Stimulated activated CD8-positive, alpha-beta memory T cell treated with anti-CD3 and anti-CD28 coated beads, Interleukin-2, amount 100 ng/mL, for 48 hours (primary cell): Measurements from ENCODE around the gene NID1.

Experiments
- DNase-seq, 2 donors: peaks; one replicate each; pipeline ENCODE4 v3.0.0-alpha.2; 2020; ENCODE audit warnings: low read depth in 2 of 2

Gene NID1

GRCh38 chr1:236067854-236068454 is 3.1 kb upstream of the NID1 start:
- no peak for DNase-seq

DNA sequence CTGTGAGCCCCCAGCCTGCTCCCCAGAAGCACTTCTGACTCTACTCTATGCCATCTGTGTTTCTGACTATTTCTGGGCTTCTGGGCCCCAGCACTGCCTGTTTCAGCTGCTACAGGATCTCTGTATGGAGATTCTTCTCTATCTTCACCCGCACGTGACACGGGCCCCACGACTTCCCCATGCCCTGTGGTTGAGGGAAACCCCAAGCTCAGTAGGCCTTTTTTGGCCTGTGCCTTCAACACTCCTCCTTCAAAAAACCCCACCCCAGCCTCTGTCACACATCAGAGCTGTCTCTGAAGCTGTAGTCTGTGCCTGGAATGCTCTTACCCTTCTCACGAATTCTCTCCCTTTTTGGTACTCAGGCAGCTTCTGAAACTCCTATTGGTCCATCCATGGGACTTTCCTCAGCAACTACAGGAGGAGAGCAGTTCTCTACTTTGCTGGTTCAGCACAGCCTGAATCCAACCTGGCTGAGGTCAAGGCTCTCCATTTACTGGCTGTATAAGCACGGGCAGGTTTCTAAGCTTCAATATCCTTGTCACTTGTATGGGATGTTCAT is 2.0 kb upstream of the NID1 start:
- DNase-seq = peak; percentile 26 to 53

GRCh38 chr1:236066054-236066453 is 1.2 kb upstream of the NID1 start:
- no peak for DNase-seq

DNA sequence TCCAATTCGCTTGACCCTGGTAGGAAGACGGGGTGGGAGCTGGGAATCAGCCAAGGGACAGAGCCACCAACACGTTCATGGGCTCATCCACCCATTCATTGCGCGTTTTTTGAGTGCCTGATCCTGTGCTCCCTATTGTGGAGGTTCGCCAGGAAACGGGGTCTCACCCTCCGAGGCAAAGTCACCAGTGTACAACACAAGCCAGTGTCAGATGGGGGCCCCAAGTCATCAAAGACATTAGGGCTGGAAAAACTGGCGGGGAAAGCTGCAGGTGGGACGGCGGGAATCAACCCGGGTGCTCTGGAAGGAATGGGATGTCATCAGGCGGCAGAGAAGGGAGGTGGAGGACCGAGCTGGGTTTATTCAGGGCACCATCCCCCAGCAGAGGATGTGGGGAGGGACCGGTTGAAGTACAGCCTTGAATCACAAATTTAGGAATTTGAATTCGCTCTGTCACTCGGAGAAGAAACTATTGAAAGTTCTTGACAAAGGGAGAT is 667 bp upstream of the NID1 start:
- DNase-seq = no peak

- no peak for DNase-seq
Observed at GRCh38 chr1:236063919-236064673, 794 bp downstream of the NID1 start.

DNA sequence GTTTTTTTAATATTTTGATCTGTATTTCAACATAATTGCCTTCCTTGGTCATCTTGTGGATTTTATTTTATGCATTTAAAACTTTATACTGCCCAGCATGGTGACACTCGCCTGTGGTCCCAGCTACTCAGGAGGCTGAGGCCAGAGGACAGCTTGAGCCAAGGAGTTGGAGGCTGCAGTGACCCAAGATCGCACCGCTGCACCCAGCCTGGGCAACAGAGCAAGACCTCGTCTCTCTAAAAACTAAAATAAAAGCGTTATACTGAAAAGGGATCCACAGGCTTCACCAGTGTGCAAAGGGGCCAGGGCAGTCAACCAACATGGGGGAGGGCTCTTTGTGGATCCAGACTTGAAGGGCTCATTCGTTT is 1.4 kb downstream of the NID1 start:
- no peak for DNase-seq

DNA sequence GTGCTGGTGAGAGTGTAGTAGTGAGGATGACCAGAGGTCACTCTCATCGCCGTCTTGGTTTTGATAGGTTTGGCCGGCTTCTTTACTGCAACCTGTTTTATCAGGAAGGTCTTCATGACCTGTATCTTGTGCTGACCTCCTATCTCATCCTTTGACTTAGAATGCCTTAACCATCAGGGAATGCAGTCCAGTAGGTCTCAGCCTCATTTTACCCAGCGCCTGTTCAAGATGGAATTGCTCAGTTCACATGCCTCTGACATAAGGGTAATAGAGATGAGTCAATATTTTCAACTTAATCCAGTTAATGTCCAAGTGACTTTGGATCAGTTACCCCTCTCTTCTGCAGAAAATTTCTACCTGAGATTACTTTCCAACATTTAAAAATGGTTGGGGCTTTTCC is 4.6 kb downstream of the NID1 start:
- no peak for DNase-seq

DNA sequence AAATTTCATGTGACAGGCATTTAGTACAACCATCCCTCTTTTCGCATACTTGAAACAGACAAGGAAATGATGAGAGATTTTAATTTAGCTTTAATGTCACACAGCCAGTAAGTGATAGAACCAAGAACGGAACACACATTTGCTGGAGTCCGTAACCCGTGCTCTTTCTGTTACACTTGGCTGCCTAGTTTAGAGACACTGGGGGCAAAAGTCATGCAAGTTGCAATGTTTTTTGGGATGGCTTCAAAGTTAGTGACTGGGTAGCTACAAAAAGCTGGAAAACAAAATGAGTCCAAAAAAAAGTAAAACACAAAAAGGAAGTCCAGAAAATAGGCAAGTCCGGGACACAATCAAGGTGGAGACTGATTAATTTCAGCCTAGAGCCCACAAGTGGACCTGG is 5.9 kb downstream of the NID1 start:
- DNase-seq = no peak

DNA sequence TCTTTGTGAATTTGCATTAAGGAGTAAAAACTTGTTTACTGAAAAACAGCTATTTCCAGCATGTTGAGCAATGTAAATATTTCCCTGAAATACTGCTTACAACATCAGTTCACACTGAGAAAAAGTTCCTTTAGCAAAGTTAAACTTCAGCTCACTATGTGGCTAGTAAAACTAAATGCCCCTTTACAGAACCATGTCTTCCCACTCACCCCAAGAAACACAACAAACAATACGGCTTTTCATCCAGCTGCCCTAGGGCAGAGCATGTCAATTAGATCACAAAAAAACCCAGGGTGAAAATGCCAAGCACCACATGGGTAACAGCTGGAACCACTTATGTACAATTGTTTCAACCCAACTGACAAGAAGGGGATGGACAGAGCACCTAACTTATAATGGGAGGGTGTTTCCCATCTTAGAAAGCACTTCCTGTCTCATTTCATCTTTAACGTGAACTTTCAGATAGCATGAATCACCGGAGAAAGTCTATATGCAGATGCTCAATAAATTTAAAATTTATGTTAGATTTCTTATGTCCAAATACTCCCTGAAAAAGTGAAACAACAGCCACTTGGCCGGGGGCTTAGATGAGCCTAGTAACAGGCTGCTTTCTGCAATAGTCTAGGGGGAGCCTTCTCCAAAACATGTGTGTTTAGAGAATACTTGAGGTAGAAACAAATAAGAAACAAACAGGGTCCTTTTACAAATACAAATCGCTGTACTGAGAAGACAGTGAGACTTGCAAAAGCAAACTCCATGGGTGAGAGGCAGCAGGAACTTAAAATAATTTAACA is 6.6 kb downstream of the NID1 start:
- DNase-seq = no peak

GRCh38 chr1:236057546-236057945 is 7.3 kb downstream of the NID1 start:
- no peak for DNase-seq

DNA sequence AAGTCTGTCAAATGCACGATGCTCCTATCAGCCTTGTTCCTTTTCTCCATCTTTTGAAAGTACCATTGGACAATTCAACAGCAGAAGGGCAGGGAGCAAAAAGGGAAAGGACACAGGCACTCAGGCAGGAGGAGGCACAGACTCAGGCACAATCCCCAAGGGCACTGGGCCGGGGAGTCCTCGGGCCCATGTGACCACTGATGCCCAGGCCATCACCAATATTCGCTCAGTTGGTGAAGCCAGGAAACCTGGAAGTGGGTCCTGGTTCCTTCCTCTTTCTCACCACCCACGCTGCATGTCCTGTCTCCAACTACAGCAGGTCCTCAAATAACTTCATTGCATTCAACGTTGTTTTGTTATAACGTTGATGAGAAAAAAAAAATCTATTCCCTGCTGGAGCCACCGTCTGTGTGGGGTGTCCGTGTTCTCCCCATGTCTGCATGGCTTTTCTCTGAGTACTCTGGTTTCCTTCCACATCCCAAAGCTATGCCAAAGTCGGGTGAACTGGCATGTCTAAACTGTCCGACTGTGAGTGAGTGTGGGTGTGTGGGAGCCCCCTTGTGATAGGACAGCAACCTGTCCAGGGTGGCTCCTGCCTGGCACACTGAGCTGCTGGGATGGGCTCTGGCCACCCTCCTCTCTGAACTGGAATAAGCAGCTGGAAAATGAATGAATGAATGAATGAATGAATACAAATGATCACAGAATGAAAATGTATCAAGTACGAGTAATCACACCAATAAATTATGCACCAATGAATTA is 12.5 kb downstream of the NID1 start:
- DNase-seq = no peak

DNA sequence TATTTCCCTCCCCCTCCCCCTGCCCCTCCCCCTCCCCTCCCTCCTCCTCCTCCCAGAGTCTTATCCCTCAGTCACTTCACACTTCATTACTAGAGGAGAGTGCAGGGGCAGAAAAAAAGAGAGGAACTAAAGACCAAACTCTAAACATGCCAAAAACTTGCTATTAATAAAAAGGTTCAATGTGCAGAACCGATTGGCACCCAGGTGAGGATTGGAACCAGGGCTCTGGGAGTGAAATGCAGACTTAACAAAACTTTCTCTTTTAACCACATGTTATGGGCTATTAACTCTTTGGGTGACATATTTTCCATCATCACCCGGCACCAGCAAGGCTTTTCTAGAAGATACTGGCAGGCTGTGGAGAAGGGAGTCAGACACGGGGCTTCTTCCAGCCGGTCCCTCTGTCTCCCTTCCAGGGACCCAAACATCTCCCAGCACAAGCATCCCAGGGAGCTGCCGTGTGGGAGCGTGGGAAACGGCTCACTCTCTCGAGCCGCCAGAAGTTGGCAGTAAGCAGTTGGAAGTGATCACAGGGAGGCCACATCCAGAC is 13.6 kb downstream of the NID1 start:
- DNase-seq = no peak

GRCh38 chr1:236045771-236046170 is 19.1 kb downstream of the NID1 start:
- DNase-seq = no peak

GRCh38 chr1:236044341-236044740 is 20.5 kb downstream of the NID1 start:
- DNase-seq = no peak

DNA sequence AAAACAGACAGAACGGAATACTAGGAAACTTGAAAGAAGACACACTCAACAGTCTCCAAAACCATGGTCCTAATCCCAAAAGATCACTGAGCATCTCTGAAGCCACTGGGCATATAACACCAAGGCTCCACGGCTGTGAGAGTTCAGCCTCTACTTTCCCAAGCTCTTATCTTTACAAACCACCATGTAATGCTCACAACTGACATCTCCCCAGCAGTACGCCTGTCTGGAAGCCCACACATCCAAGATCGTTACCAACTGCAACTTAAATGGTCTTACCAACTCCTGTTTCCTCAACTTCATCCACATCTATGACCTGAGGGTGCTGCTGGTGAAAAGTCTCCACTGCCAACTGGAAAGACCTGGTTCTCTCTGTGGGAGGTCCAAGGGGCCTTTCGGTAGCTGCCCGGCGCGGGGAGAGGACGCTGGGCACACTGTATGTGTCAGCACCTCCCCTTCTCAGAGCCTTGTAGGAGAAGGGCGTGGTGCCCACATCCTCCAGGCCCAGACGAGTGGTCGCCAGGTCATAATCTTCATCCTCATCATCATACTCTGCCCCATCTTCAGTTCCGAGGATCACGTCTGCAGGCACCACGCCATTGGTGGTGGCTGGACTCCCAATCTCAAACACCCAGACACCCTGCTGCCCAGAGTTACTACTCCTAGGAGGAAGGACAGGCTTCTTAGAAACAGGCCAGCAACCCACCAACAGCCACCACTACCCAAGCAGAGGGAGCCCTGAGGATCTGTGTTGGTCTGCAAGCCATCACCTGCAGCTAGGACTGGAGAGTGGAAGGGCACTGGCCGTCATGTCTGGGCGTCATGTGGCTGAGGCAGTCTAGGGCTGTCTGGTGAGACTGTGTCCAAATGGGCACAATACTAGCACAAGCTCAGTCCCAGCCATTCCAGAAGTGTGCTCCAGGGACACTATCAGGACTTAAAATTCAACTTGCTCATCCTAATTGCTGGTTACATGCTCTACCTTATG is 23.0 kb downstream of the NID1 start:
- DNase-seq = no peak

DNA sequence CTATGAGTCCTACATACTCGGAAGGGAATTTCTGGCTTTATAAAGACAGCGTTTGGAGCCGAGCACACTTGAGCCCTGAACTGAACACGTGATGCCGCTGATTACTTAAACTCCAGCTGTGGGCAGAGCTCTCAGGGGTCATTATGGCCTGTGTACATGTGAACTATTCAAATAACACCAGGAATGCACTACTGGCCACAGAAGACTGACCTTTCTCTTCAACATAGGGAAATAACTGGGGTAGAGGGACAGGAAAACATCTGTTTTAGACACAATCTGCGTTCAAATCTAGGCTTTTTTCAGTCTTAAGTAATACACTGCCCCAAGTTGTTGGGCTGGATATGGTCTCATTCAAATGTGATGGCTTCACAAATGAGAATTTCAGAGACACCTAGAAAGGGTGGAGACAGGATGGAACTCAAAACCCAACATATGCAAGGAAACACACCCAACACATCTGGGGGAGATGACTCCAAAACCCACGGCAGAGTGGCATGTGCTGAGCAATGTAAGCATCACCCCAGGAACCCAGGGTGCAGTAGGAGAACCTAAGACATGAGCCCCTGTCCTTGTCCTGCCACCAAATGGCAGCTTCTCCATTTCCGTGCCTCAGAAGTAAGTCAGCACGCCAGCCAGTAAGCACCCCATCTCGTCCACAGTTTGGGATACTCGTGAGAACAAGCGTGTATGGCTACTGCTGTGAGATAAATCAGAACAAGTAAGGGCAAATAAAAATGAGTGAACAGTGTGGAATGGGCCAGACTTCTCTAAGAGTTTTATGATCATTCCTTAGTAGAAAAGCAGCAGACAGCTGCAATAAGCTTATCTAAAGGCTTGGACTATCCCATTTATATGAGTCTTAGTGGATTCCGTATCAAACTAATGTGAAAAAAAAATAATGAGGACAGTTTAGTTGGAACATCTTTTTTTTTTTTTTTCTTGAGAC is 24.9 kb downstream of the NID1 start:
- DNase-seq = no peak

DNA sequence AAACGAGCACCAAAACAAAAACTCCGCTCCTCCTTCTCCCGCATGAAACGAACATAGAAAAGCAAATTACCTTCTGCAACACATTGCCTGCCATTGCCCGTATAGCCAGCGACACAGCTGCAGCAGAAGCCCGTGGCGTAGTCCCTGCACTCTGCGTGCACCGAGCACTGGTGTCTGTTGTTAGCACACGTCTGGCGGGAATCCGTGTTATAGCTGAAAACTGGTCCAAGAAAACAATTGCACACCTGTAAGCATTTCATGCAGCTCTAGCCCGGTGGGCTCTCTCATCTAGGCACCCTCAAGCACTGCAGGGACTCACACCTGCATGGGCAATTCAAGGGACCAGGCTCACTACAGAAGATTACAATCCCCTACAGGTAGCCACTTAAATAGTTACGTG is 26.9 kb downstream of the NID1 start:
- DNase-seq = no peak

DNA sequence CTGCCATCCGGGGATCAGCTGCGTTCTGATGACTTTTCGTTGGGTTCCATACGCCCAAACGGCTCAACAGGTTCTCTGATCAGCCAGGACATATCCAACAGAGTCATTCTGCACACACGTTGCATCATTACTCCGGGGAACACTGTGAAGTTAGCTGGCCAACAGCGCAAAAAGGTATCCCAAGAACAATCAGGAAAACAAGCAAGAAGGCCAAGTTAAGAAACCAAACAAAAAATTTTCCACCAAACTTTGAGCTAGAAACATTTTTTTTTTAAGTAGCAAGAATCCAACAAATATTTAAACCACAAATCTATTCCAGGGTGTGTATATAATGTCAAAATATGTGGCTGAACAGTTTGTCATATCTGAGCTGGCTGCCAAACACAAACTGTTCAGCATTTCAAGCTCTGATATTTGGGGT is 29.2 kb downstream of the NID1 start:
- DNase-seq = no peak

GRCh38 chr1:236033336-236033735 is 31.6 kb downstream of the NID1 start:
- DNase-seq = no peak
